Stomach (tissue), 4 donors: ENCODE measurements around the gene LINC00305.

Source experiments
- EP300 ChIP-seq: sonication (generic); formaldehyde crosslinking; IDR thresholded peaks from one replicate; pipeline ENCODE4 v1.6.1; 2017; ENCODE audit warnings: antibody characterized with exemption
- POLR2A ChIP-seq, 4 donors: fragments of 450-650 bp; IDR thresholded peaks; one replicate each; pipeline ENCODE4 v1.6.1; 2016; ENCODE audit warnings: antibody characterized with exemption in 4 of 4, control low read depth in 2 of 4, mild to moderate bottlenecking in 1 of 4, moderate library complexity in 1 of 4
- POLR2AphosphoS5 ChIP-seq, 3 donors: sonication (generic); formaldehyde crosslinking; IDR thresholded peaks; one replicate each; pipeline ENCODE4 v1.6.1; 2016; ENCODE audit warnings: antibody characterized with exemption in 3 of 3
- TF ChIP-seq, protein P1 (sequence below), 7 experiments: fragments of 450-650 bp in 4 of 7; fragments of 200-600 bp in 3 of 7; sonication (generic) in 3 of 7; IDR thresholded peaks; one replicate each; pipeline ENCODE4 v1.5.1; 2016 to 2019; ENCODE audit warnings: antibody characterized with exemption in 7 of 7, control low read depth in 2 of 7, mild to moderate bottlenecking in 1 of 7

DNA sequence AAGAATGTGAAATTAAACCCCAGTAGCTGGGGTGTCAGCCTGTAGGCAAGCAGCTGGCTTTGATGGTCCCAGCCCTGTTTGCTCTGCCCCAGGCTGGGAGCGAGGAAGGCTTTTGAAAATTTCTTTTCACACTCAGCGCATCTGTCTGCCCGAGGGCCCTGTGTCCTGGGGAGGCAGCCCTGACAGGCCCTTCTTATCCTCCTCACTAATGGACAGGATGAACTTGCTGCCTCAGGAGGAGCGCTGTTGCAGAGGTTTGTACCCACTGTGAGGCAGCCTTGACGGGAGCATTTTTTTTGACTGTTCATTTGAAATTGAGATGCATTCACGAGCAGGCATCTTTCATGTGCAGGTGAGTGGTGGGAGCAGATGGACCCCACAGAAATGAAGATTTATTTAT, 116.6 kb downstream of the LINC00305 start:
- TF ChIP-seq, protein P1, sequence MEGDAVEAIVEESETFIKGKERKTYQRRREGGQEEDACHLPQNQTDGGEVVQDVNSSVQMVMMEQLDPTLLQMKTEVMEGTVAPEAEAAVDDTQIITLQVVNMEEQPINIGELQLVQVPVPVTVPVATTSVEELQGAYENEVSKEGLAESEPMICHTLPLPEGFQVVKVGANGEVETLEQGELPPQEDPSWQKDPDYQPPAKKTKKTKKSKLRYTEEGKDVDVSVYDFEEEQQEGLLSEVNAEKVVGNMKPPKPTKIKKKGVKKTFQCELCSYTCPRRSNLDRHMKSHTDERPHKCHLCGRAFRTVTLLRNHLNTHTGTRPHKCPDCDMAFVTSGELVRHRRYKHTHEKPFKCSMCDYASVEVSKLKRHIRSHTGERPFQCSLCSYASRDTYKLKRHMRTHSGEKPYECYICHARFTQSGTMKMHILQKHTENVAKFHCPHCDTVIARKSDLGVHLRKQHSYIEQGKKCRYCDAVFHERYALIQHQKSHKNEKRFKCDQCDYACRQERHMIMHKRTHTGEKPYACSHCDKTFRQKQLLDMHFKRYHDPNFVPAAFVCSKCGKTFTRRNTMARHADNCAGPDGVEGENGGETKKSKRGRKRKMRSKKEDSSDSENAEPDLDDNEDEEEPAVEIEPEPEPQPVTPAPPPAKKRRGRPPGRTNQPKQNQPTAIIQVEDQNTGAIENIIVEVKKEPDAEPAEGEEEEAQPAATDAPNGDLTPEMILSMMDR (IDR thresholded peaks at IDR 0.05): no peak
- TF ChIP-seq POLR2A (IDR thresholded peaks at IDR 0.05): no peak
- TF ChIP-seq POLR2AphosphoS5 (IDR thresholded peaks at IDR 0.05): no peak
- no peak for TF ChIP-seq EP300
